ENCODE data around the gene ACCS. TPM values are rescaled to one million over a fixed set of nuclear protein-coding genes. Genes with fewer than 3 reads are reported as not detected.

ACCS gene
- total RNA-seq, 1 experiment from 2014 or later = 7.5 TPM

- H2BK20ac ChIP-seq (ENCODE audit: low read depth, low read length, poor library complexity, severe bottlenecking) = no peak overlapping the region
- H4K91ac ChIP-seq (ENCODE audit: insufficient read length, low read depth, low read length) = no peak overlapping the region
- H3K23me2 ChIP-seq (ENCODE audit: insufficient read length, low read depth, low read length, poor library complexity, severe bottlenecking) = no peaks in the 10 kb centered on the region
- no peak overlapping the region for H4K8ac ChIP-seq (replicated peaks; ENCODE audit: insufficient read length, low read depth, low read length)
- H3K27me3 ChIP-seq (ENCODE audit: insufficient read depth, low read length) = no peaks in the 10 kb centered on the region
- Mint-ChIP-seq H3K36me3 (ENCODE audit: insufficient read depth in 1 of 3, low read depth in 3 of 3) (peaks cover 0 to 17% (median 3%) of the 10 kb centered on the region in 3 experiments; a peak in 4 of 7 replicates), H3K9me3 (peaks cover 13 to 26% of the 10 kb centered on the region in 2 experiments), H3K27ac (no peak overlapping the region), H3K27me3 (ENCODE audit: low read depth) (peaks cover 19% of the 10 kb centered on the region), H3K4me3 (no peak overlapping the region), H3K4me1 (peaks cover 12 to 16% of the 10 kb centered on the region in 2 experiments)
- no peak overlapping the region for H3K14ac ChIP-seq (ENCODE audit: insufficient read depth, low read length)
- no peaks in the 10 kb centered on the region for H4K20me1 ChIP-seq (ENCODE audit: control insufficient read depth, insufficient read depth, insufficient read length)
- no peaks in the 10 kb centered on the region for H3K79me2 ChIP-seq (ENCODE audit: insufficient read depth, low read length)
- H3K9me3 ChIP-seq (ENCODE audit: control insufficient read depth, low read depth, low read length) = no peaks in the 10 kb centered on the region
- no peak overlapping the region for H3K4me2 ChIP-seq (ENCODE audit: insufficient read depth, insufficient read length, low read length)
- H2BK120ac ChIP-seq (ENCODE audit: low read depth, low read length, poor library complexity, severe bottlenecking) = no peak overlapping the region
- peaks cover 2% of the 10 kb centered on the region; the same call in 1 of the 2 replicates for H3K4me1 ChIP-seq (ENCODE audit: insufficient read depth, low read length)
- DNase-seq = no peak
- H3T11ph ChIP-seq (ENCODE audit: low read length) = no peak overlapping the region
- H3K56ac ChIP-seq (ENCODE audit: insufficient read length, low read depth, low read length) = no peak overlapping the region
- H2BK5ac ChIP-seq (ENCODE audit: insufficient read length, low read length) = no peak overlapping the region
- H3K9ac ChIP-seq (ENCODE audit: extremely low read depth, insufficient read length, low read length) = no peak overlapping the region
- H2AK5ac ChIP-seq (ENCODE audit: insufficient read length, low read length) = no peak overlapping the region
- no peak overlapping the region for H2BK15ac ChIP-seq (ENCODE audit: low read depth, low read length)
- no peak overlapping the region for H3K18ac ChIP-seq (ENCODE audit: insufficient read length, low read depth, low read length)
- no peak overlapping the region for H3K4ac ChIP-seq (ENCODE audit: low read depth, low read length)
- H2AFZ ChIP-seq (ENCODE audit: low read length) = no peak overlapping the region
- no peak overlapping the region for H2BK12ac ChIP-seq (ENCODE audit: insufficient read length, low read depth, low read length)
- no peak for TF ChIP-seq CTCF (conservative IDR thresholded peaks at IDR 0.05)
- no peak overlapping the region for H3K27ac ChIP-seq (ENCODE audit: insufficient read length, low read depth, low read length)
- H3K79me1 ChIP-seq (ENCODE audit: insufficient read depth, low read depth, low read length, poor library complexity, severe bottlenecking) = no peaks in the 10 kb centered on the region
- no peak overlapping the region for H3K23ac ChIP-seq (ENCODE audit: insufficient read length, low read depth, low read length)
- H4K5ac ChIP-seq (ENCODE audit: insufficient read length, low read depth, low read length) = no peak overlapping the region
These were observed 40.3 kb upstream of the ACCS start for GRCh38 chr11:44025727-44026126.

Measured in H9 (cell line).